Endothelial cell of umbilical vein (primary cell): Measurements from ENCODE around the gene GRID2. TPM values are rescaled to one million over a fixed set of nuclear protein-coding genes. Genes with fewer than 3 reads are reported as not detected.

Experiments
- BruUV-seq: library from RNA; stranded (reverse); fragments of 400-500 nt; replicated peaks from 2 replicates; lab custom pipeline; 2021; lab: Mats Ljungman, UMichigan
- CTCF ChIA-PET: fragments of 300-600, 350-600 bp; sonication (Branson Sonifier 250); formaldehyde crosslinking; loops from one replicate; lab custom pipeline; 2021; ENCODE audit warnings: antibody characterized with exemption, inconsistent platforms; lab: Charles Lee
- POLR2A ChIA-PET: fragments of 300-600, 350-600 bp; sonication (Branson Sonifier 250); formaldehyde crosslinking; loops from one replicate; lab custom pipeline; 2021; ENCODE audit warnings: antibody characterized with exemption, inconsistent platforms; lab: Charles Lee
- DNase-seq: peaks from one replicate; pipeline ENCODE4 v3.0.0-alpha.2; 2011; ENCODE audit warnings: low read depth, low spot score
- FAIRE-seq: peaks from 2 replicates; lab custom pipeline; 2011; peaks lifted over from hg19 to GRCh38; lab: Jason Lieb, UNC
- H2AFZ ChIP-seq: 2 replicates; pipeline ENCODE4 v1.6.0; 2012; ENCODE audit warnings: low read depth, low read length, control low read depth, inconsistent platforms
- H3K27ac ChIP-seq: 2 replicates; pipeline ENCODE4 v1.5.1; 2011; ENCODE audit warnings: low read depth, mild to moderate bottlenecking, control low read depth, low read length, moderate library complexity; ENCODE audit not compliant: insufficient read depth
- H3K27me3 ChIP-seq, 2 experiments: 2 replicates each; pipeline versions ENCODE4 v1.6.0 to v1.6.1; 2011; ENCODE audit warnings: low read length in 2 of 2, mixed read lengths in 1 of 2; ENCODE audit not compliant: control insufficient read depth in 2 of 2, insufficient read depth in 2 of 2
- H3K36me3 ChIP-seq, 2 experiments: 2 replicates in 1 of 2; 3 replicates in 1 of 2; pipeline ENCODE4 v1.5.1; 2011; ENCODE audit warnings: low read length in 2 of 2, mild to moderate bottlenecking in 1 of 2, moderate library complexity in 1 of 2; ENCODE audit not compliant: control insufficient read depth in 2 of 2, insufficient read depth in 2 of 2; ENCODE audit errors: extremely low read depth in 1 of 2
- H3K4me1 ChIP-seq: 3 replicates; pipeline ENCODE4 v1.5.1; 2011; ENCODE audit warnings: mild to moderate bottlenecking, low read length; ENCODE audit not compliant: control insufficient read depth, insufficient read depth; ENCODE audit errors: extremely low read depth
- H3K4me2 ChIP-seq: 2 replicates; pipeline ENCODE4 v1.6.1; 2011; ENCODE audit warnings: low read length, control low read depth, mixed read lengths; ENCODE audit not compliant: insufficient read depth
- H3K4me3 ChIP-seq, 3 experiments: fragments of 200-600 bp in 1 of 3; sonication (generic), shearing (Covaris generic) in 1 of 3; replicated peaks in 1 of 3; 2 replicates each; pipeline ENCODE4 v1.5.1; 2011 to 2016; ENCODE audit warnings: control low read depth in 3 of 3, low read length in 3 of 3, mild to moderate bottlenecking in 2 of 3, inconsistent platforms in 1 of 3, low read depth in 1 of 3, moderate library complexity in 1 of 3; ENCODE audit not compliant: insufficient read depth in 1 of 3
- H3K79me2 ChIP-seq: 2 replicates; pipeline ENCODE4 v1.6.0; 2012; ENCODE audit warnings: low read length, inconsistent platforms; ENCODE audit not compliant: control insufficient read depth, insufficient read depth
- H3K9ac ChIP-seq: replicated peaks from 2 replicates; pipeline ENCODE3; 2011; ENCODE audit warnings: low read length, control low read depth; ENCODE audit not compliant: insufficient read depth; ENCODE audit errors: extremely low read depth
- H3K9me1 ChIP-seq: replicated peaks from 3 replicates; pipeline ENCODE4 v1.6.0; 2011; ENCODE audit warnings: mild to moderate bottlenecking, low read length; ENCODE audit not compliant: control insufficient read depth, insufficient read depth; ENCODE audit errors: extremely low read depth
- H3K9me3 ChIP-seq: replicated peaks from 2 replicates; pipeline ENCODE4 v1.5.1; 2012; ENCODE audit warnings: low read length, inconsistent platforms; ENCODE audit not compliant: control insufficient read depth, insufficient read depth
- H4K20me1 ChIP-seq: replicated peaks from 2 replicates; pipeline ENCODE3; 2011; ENCODE audit warnings: mild to moderate bottlenecking, low read length; ENCODE audit not compliant: control insufficient read depth, insufficient read depth; ENCODE audit errors: extremely low read depth
- EZH2 ChIP-seq: IDR thresholded peaks from 2 replicates; pipeline ENCODE4 v1.6.1; 2012; ENCODE audit warnings: borderline replicate concordance, low read depth, mild to moderate bottlenecking, moderate library complexity, low read length, inconsistent platforms; ENCODE audit not compliant: severe bottlenecking
- FOS ChIP-seq: IDR thresholded peaks from 2 replicates; pipeline ENCODE4 v1.6.1; 2011; ENCODE audit warnings: mild to moderate bottlenecking, low read length, moderate library complexity, borderline replicate concordance; ENCODE audit not compliant: insufficient read depth
- GATA2 ChIP-seq: IDR thresholded peaks from 2 replicates; pipeline ENCODE4 v1.7.0; 2011; ENCODE audit warnings: low read depth, mild to moderate bottlenecking, moderate library complexity, mixed read lengths, low read length; ENCODE audit not compliant: insufficient read length, insufficient read depth
- JUN ChIP-seq: IDR thresholded peaks from 2 replicates; pipeline ENCODE4 v1.6.1; 2011; ENCODE audit warnings: borderline replicate concordance, low read depth; ENCODE audit not compliant: insufficient read length, insufficient read depth
- MYC ChIP-seq: IDR thresholded peaks from one replicate; pipeline ENCODE4 v1.6.1; 2011; ENCODE audit warnings: mild to moderate bottlenecking, low read depth, low read length
- POLR2A ChIP-seq: IDR thresholded peaks from 2 replicates; pipeline ENCODE4 v1.6.1; 2012; ENCODE audit warnings: low read depth, mild to moderate bottlenecking, control low read depth, low read length
- POLR2AphosphoS5 ChIP-seq: IDR thresholded peaks from 2 replicates; pipeline ENCODE4 v1.6.1; 2012; ENCODE audit warnings: low read depth, mild to moderate bottlenecking, control low read depth, low read length, moderate library complexity; ENCODE audit not compliant: insufficient read depth
- dilution Hi-C: fragments of 300-500 bp; cut with MboI; formaldehyde crosslinking; loops from one replicate; pipeline ENCODE4 v1.15.0; 2019; ENCODE audit warnings: low sequenced_read_pairs; ENCODE audit not compliant: extremely low pct_ligation_motif_present
- intact Hi-C: fragments of 100-400 bp; cut with micrococcal nuclease; formaldehyde crosslinking; loops from one replicate; pipeline ENCODE4 v1.10.0; 2022
- polyA plus RNA-seq, 4 experiments: library from polyadenylated mRNA; depleted of rRNA in 3 of 4; stranded (reverse) in 3 of 4; unstranded in 1 of 4; fragments of >200 nt; gene quantifications; 2 replicates each; pipeline versions ENCODE4 v1.2.1 to v1.2.3, GENCODE V29; 2011 to 2012; ENCODE audit warnings: missing spikeins in 1 of 4
- total RNA-seq: library from RNA; stranded (reverse); gene quantifications from 2 replicates; pipeline ENCODE4 v1.2.3, GENCODE V29; 2021
- TF ChIP-seq, protein P1 (sequence below): IDR thresholded peaks from 2 replicates; pipeline ENCODE4 v1.6.1; 2011; ENCODE audit not compliant: insufficient read depth, insufficient read length
- TF ChIP-seq, protein P2 (sequence below), 2 donors: IDR thresholded peaks; 1 replicate in 1 of 2; 2 replicates in 1 of 2; pipeline ENCODE4 v1.5.1; 2011; ENCODE audit warnings: low read length in 2 of 2, mild to moderate bottlenecking in 2 of 2, moderate library complexity in 2 of 2, control low read depth in 1 of 2, inconsistent platforms in 1 of 2, low read depth in 1 of 2; ENCODE audit not compliant: insufficient read depth in 1 of 2; ENCODE audit errors: extremely low read depth in 1 of 2

The GRID2 gene
- total and polyA plus RNA-seq, 2 donors (not counting 3 experiments of a cell fraction or from before 2014, with no cell fraction given) = not detected

DNA sequence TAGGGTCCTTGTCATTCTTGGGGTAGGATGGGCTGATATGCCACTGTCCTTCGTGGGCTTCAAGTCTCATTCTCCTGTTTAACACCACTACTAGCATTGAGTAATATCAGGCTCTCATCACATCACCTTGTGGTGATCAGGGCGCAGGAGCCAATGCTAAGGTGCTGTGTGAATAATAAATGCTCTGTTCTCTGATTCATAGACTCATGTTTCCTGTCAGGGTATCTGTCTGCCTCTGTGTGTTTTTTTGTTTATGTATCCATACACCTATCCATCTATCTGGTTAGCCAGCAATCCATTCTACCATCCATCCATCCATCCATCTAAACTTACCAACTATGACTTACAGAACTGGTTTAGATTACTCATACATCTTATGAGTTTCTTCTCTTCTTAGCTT lies 999.7 kb downstream of the GRID2 start:
- CTCF ChIA-PET = no interaction called here
- Histone ChIP-seq H4K20me1 (no peaks in the 10 kb centered on the region), H3K9me1 (no peaks in the 10 kb centered on the region), H3K27me3 (no peaks in the 10 kb centered on the region), H3K4me2 (no peak overlapping the region), H3K27ac (no peak overlapping the region), H2AFZ (no peak overlapping the region), H3K9me3 (no peaks in the 10 kb centered on the region), H3K4me3 (no peak overlapping the region), H3K79me2 (no peaks in the 10 kb centered on the region), H3K9ac (no peak overlapping the region), H3K4me1 (no peaks in the 10 kb centered on the region), H3K36me3 (no peaks in the 10 kb centered on the region)
- BruUV-seq = no TSS peak
- POLR2A ChIA-PET = no interaction called here
- TF ChIP-seq FOS (no peak), JUN (no peak), EZH2 (no peak), MYC (no peak), POLR2AphosphoS5 (no peak), GATA2 (no peak), POLR2A (no peak)
- TF ChIP-seq, protein P1, sequence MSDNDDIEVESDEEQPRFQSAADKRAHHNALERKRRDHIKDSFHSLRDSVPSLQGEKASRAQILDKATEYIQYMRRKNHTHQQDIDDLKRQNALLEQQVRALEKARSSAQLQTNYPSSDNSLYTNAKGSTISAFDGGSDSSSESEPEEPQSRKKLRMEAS = no peak
- TF ChIP-seq, protein P2, sequence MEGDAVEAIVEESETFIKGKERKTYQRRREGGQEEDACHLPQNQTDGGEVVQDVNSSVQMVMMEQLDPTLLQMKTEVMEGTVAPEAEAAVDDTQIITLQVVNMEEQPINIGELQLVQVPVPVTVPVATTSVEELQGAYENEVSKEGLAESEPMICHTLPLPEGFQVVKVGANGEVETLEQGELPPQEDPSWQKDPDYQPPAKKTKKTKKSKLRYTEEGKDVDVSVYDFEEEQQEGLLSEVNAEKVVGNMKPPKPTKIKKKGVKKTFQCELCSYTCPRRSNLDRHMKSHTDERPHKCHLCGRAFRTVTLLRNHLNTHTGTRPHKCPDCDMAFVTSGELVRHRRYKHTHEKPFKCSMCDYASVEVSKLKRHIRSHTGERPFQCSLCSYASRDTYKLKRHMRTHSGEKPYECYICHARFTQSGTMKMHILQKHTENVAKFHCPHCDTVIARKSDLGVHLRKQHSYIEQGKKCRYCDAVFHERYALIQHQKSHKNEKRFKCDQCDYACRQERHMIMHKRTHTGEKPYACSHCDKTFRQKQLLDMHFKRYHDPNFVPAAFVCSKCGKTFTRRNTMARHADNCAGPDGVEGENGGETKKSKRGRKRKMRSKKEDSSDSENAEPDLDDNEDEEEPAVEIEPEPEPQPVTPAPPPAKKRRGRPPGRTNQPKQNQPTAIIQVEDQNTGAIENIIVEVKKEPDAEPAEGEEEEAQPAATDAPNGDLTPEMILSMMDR (IDR thresholded peaks at IDR 0.05; ENCODE audit: extremely low read depth in 1 of 2, insufficient read depth in 1 of 2, low read depth in 1 of 2, low read length in 2 of 2) = no peak
- intact Hi-C loops (no loop called here), dilution Hi-C loops (no loop called here)
- FAIRE-seq (no peak), DNase-seq (no peak)
